GM18907 (cell line): Measurements from ENCODE around the gene GPR3.

ENCODE experiments used
- ATAC-seq: cut with Tn5 transposase; IDR thresholded peaks from one replicate; pipeline ENCODE4 v1.9.1; 2021; ENCODE audit warnings: mild to moderate bottlenecking, moderate library complexity; ENCODE audit not compliant: unreplicated experiment

GPR3 gene

DNA sequence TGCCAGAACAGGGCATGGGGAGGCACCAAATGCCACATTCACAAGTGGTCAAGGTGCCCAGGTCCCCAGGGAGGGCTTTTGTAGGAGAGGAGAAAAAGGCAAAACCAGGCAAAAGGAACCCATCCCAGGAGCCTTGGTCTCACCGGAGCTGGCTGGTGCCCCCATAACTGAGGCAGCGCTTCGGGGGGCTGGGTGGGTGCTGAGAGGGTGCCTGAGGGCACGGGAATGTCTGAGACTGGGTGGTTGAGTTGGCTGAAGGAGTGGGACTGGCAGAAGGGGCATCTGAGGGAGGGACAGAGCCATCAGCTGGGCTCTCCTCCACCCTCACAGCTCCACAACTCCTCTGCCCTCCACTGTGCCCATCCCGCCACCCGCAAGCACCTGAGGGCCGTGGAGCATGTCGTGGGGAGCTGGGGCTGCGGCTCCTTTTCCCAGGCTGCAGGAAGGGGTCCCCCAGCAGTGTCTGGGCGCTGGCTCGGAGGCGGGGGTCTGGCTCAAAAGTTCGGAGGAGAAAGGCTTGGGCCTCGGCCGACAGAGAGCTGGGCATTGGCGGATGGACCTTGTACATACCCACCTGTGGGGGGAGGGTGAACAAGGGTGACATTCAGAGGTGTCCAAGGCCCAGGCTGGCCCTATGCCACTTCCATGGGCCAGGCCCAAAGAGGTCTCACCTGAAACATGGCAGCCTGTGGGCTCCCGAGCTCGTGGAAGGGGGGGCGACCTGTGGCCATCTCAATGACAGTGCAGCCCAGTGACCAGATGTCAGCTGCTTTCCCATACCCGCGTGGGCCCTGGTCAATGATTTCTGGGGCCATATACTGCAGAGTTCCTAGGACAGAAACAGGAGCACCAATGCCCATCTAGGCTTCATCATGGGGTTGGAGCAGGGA lies 34.1 kb upstream of the GPR3 start:
- no peak for ATAC-seq

DNA sequence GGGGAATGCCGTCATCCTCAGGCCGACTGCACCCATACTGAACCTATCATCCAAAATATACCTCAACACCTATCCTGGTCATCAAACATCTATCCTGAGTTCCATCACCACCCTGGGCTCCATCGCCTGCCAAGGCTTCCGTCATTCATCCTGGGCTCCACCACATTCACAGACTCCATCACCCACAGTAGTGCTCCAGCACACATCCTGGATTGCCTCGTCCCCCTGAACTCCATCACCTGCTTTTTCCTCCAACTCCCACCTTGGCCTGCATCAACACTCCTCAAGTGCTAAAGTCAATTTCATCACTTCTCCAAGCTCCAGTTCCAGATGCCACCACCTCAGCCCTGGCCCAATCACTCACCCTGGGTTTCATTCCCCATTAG lies 33.5 kb upstream of the GPR3 start:
- no peak for ATAC-seq

DNA sequence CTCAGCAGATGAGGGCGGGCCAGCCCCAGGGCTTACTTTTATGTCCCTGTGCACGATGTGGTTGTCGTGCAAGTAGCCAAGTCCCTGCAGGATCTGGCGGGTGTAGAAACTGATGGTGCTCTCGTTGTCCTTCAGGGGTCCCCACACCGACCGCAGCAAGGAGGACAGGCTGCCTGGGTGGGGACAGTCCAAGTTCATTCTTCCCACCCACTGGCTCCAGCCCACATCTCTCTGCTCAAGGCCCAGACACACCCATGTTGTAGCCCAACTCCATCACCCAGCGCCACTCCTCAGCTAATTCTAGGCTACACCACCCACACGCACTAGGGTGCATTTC lies 32.6 kb upstream of the GPR3 start:
- no peak for ATAC-seq

DNA sequence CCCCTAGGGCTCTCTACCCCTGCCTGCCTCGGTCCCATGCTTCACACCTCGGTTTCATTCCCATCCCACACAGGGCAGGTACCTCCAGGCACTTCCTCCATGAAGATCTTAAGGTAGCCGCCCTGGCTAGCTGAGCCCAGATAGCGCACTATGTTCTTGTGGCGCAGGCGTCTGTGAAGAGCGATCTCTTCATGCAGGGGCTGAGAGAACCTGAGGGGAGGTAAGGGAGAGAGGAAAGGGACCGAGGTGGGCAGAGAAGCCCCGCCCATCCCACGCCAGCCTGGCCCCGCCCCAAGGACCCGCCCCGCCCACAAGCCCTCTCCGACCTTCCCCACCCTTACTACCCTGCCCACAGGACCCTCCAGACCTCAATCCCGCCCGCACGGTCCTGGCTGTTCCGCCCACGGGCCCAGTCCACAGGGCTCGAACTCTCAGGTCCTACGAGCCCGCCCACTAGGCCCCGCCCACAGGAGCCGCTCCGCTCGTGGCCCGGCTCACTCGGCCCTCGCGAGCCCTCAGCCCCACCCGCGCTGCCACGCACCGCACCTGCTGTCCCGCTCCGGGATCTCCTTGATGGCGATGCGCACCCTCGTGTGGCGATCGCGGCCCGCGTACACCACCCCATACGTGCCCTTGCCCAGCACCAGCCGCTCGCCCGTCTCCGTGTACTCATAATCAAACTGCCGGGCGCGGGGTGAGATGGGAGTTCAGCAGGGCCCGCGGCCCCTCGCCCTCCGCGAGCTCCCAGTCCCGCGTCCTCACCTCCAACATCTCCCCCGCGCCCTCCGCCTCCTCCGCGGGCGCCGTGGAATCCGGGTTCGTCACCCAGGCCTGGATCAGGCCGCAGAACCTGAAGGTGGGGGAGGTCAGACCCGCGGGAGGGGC lies 32.0 kb upstream of the GPR3 start:
- no peak for ATAC-seq

DNA sequence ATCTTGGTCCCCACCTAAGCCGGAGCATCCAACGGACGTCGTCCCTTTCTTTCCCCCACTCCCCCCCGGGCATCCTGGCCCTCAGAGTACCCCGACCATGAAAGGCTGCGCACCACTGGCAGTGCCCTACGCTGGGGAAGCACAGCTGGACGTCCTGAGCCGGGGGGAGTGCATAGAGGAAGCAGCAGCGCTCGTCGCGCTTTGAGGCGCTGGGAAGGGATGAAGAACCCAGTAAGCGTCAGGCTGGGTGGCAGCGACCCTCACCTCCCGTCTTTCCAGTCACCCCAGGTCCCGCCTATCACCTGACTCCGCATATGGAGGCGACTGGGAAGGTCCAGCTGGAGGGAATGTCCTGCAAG lies 31.4 kb upstream of the GPR3 start:
- no peak for ATAC-seq

DNA sequence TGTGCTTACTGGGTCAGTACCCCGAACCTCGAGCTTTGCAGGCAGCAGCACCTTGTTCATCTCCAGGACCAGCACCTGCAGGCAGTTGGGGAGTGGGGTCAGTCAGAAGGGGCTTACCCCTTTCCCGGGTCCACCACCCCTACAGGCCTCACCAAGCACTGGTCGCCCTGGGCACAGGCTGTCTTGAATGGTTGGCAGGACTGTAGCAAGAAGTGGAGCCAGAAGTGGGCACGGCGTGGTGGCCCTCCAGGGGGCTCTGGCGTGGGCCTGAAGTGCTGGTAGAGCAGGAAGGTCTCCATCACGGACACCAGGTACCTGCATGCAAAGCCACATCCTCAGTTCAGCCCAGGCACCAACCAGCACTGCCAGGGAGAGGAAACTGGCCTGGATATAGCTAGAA lies 30.9 kb upstream of the GPR3 start:
- ATAC-seq, result no peak

DNA sequence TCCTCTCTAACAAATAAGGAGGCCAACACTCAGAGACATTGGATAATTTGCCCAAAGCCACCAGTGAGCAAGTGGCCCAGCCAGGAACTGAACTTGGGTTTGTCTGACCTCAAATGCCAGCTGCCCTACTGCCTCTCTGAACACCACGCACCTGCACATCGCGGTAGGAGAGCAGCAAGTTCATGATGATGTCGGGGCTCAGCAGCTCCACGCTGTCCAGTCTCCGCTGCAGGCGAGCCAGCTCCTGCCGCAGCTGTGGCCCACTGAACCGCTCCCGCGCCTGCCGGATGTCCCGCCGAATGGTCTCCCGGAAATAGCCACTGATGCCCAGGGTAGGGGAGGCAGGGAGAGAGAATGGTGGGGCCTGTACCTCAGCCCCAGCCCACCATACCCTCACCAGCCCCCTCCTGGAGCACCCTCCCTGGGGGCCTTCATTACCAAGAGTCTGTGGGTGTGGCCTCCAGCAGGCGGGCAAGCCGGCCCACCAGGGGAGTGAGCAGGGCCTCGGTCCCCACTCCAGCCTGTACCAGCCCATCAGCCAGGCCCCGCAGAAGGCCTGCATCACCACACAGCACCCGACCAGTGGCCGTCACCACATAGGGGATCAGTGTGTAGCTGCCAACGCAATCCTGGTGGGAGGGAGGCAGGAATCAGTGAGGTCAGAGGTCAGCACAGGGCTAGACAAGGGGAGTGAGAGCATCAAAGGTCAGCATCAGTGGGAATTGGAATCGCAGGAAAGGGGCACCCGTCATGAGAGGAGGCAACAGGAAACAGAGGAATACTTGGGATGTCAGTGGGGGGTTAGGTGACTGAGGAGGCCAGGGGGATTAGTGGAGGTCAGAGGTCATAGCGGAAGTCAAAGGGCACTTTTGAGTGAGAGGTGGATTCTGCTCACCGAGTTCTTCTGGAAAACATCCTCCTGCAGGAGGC lies 28.4 kb upstream of the GPR3 start:
- no peak for ATAC-seq

DNA sequence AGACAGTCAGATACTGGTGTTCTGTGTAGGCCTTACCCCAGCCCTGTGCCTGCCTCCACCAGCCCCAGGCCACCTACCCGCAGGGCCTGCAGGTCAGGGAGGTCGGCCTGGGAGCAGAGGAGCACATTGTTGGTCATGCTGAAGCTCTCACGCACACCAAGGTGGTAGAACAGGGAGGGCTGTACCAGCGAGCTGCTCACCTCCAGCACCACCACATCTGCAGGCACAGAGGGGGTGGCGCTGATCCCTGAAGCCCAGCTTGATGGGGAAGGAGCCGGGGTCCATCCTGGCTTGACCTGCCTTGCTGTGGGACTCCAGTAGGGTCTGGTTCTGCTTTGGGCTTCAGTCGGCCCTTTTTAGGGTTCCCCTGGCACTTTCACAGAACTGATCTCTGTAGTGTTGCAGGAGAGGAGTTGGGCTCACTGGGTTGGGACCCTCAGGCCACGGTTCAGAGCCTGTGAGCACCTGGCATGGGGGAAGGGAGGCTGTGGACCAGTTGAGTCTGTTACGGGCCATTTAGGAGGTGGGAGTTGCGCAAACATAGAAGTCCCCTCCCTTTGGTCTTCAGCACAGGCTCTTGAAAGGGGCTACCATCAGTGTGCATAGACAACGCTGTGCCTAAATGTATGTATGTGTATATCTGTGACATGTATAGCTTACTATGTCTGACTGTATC lies 27.6 kb upstream of the GPR3 start:
- no peak for ATAC-seq

DNA sequence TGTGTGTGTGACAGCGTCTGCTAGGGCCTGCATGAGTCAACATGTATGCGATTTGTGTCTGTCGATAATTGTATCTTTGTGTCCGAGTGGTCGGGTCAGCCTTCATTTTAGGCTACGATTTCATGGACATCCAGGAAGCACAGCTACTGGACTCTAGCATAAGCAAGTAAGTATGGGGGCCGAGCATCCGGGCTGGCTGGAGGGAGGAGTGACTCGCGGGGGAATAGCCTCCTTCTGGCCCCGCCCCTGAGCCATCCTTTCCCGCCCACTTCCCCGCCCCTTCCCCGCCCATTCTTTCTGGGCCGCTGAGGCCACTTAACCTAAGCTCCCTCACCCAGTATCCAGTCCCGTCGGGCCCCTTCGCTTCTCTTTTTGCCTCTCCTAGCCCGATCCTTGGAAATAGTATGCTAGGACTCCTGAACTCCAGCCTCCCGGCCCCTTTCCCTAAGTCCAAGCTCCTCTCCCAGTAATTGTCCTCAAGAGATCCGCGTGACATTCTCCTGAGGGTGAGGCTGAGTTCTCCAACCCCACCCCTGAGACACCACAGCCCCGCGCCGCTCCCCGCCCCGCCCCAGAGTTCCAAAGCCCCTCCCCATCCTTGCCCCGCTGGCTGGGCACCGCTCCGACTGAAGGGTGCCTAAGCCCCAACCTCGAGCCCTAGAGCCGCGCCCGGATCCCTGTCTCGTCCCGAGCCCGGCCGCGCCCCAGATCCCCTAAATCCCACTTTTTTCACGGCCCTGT lies 26.9 kb upstream of the GPR3 start:
- ATAC-seq, result peak; percentile 36

DNA sequence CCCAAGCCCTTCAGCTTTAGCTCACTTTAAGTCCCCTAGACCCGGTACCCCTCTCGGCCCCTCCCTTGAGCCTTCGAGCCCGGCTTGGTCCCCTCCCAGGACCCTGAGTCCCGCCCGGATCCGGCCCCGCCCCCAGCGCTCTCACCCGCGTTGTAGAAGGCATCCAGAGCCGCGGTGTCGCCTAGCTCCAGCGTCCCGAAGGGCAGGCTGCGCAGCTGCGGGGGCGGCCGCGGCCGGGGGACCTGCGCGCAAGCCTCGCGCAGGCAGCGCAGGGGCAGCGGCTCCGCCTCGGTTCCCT lies 26.4 kb upstream of the GPR3 start:
- ATAC-seq, result peak; percentile 40

DNA sequence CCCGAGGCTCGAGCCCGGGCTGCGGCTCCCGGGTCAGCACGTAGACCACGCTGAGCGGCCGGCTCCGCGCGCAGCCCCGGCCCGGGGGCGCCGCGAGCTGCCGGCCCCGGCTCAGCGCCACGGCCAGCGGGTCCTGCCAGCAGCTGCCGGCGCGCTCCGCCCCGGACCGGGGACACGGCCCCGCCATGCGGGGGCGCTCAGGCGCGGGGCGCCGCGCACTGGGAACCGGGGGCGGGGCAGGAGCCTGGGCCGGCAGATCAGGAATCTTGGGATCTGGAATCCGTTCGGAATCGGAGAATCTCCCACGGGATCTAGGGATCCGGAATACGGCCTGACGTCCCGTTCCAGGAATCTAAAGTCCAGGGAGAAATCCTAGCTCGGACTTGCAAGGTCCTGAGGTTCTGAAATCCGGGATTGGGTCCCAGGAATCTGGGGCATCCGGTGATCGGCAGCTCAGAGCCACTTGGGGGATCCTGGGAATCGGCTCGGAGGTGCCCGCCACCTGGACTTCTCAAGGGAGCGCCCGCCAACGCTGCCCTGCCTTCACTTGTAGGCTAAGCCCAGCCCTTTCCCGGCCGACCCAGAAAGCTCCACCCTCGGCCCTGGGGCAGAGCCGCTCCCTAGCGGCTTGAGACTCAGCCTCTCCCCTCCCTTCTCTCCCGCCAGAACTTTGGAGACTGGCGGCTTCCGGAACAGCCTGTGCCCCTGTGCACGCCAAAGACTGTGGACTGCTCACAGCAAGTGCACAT lies 25.8 kb upstream of the GPR3 start, which contains the start of gene MAP3K6:
MAP3K6 (minus strand) TSS at position 551 of the 749 bp plus-strand sequence; CDS start at position 187, 364 bp downstream.
- peak; percentile 31 for ATAC-seq

DNA sequence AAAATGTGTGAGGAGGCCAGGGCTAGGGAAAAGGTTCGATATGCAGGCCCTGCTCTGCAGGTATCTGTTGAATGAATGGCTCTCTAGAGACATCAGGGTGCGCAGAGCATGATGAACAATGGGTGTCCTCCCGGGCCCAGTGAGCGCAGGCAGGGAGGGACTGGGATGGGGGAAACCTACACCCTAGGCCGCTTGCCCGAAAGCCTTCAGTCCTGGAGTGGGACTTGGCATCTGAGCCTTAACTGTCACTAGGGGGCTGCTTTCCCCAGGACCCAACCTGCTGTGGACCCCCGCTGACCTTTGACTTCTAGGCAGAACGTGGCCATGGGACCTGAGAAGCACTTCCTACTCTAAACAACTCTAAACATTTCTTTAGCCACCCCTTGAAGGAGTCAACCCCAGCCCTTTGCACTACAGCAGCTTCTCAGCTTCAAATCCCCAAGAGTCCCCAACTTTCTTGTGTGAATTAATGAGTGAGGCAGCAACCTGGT lies 25.2 kb upstream of the GPR3 start:
- ATAC-seq, result no peak

DNA sequence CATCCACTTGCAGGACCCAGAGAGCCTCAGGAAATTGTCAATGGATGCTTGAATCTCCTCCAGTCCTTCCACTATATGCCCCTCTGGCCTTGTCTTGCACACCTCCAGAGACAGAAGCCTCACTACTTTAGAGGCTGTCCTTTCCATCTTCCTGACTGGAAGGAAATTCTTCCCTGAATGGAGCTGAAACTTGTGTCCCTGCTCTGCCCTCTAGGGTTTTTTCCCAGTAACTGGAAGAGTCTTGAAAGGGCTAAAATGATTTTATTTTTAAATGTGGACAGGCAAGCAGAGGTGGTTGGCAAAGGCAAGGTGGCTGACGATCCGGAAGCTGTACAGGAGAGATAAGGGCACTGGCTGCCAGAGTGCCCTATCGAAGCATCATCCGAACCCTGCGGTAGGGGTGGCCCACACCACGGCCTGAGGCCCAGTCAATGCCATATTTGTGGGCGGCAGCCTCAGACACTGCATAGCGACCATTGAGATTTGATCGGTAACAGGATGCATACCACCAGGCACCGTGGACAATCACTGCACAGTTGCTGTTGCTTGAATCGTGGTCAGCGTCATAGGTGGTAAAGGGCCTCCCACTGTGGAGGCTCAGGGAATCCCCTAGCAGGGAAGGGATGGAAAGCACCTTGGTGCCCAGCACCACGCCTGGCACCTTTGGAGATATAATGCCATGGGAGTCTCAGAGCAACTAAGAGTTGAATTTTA lies 23.4 kb upstream of the GPR3 start:
- no peak for ATAC-seq

DNA sequence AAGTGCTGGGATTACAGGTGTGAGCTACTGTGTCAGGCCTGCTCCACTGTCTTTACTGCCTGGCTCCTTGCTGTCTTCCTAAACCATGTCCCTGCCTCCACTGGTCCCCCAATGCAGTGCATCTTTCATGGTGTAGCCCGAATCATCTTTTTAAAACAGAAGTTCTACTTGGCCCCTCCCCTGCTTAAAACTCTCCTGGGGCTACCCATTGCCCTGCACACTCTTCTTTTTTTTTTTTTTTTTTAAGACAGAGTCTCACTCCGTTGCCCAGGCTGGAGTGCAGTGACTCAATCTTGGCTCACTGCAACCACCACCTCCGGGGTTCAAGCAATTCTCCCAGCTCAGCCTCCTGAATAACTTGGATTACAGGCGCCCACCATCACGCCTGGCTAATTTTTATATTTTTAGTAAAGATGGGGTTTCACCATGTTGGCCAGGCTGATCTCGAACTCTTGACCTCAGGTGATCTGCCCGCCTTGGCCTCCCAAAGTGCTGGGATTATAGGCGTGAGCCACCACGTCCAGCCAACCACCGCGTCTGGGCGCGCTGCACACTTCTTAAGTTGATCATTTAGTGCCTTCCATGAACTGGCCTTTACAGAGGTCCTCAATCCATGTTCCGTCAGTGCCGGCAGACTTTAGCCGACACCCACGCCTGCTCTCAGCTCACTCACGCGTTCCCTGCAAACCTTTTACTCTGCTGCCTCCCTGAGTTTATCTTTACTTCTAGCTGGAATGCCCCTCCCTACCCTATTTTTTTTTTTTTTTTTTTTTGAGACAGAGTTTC lies 20.2 kb upstream of the GPR3 start:
- no peak for ATAC-seq

DNA sequence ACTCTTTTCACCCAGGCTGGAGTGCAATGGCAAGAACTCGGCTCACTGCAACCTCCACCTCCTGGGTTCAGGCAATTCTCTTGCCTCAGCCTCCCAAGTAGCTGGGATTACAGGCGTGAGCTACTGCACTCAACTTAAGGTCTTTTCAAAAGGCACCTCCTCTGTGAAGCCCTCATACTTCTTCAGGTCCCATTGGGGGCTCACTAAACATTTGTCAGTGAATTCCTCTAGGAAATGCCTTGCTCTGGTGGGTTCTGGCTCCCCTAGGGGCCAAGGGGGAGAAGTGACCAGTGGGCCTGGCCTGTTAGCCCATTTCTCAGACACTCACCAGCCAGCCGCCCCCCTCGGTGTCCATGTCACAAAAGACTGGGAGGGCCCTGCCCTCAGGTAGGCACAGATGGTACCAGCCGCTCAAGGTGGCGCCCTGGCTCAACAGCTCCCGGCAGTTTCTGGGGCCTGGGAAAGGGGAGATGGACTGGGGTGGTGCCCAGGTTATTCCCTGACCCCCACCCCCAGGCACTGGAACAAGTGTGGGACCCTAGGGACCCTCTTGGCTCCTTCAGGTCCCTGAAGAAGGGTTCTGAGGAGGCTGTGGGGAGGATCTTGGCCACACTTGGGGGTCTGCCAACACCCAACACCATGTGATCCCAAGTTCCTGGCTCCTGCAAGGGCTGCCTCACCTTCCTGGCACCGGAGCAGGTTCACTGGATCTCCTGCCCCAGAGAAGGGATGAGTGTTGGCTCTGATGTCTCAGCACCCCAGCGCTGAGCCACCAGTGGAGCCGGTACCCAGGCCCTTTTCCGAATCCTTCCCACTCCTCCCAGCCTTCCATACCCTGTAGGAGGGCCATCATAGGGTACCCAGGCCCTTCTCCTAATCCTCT lies 19.4 kb upstream of the GPR3 start:
- ATAC-seq, result no peak

DNA sequence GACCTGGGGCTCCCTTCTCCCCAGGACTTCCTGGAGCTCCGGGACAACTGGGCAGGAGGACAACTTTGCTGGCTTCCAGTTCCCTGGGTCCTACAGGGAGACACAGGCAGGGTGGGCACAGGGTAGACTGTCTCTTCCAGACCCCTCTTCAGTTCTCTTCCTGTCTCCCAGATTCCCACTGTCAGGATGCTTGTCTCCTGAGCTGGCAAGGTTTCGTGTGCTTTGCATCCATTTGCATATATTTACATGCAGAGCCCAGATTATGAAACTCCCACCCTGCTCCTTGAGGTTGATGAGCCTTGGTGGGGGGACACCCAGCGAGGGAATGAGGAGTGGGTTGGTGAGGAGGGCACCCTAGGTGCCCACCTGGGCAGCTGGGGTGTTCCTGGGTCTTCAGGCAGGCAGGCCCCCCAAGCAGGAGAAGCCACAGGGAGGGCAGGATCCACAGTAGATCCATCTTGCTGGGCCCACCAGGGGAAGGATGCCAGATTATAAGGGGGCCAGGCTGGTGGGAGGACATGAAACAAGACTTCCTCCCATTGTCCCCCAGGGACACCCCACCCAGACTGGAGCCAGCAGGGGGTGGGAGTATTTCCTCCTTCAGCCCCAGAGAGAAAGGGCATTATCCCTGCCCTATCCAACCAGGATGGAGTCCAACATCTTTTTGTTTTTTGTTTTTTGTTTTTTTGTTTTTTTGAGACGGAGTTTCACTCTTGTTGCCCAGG lies 17.9 kb upstream of the GPR3 start, which contains the start of gene FCN3:
FCN3 (minus strand) TSS at position 463 of the 725 bp plus-strand sequence; CDS start at position 457, 6 bp downstream.
- ATAC-seq, result no peak
